Kasumi-1 (cell line): Measurements from ENCODE around the gene AP3S2.
"Not testable (repeated sequence)": the region's sequence is repeated elsewhere in the genome, so short reads cannot be mapped to it uniquely, and the experiment has no call there.

ENCODE experiments used
- DNase-seq, 2 experiments: peaks; one replicate each; lab custom pipeline; 2025; lab: John Stamatoyannopoulos, UW

Gene AP3S2

DNA sequence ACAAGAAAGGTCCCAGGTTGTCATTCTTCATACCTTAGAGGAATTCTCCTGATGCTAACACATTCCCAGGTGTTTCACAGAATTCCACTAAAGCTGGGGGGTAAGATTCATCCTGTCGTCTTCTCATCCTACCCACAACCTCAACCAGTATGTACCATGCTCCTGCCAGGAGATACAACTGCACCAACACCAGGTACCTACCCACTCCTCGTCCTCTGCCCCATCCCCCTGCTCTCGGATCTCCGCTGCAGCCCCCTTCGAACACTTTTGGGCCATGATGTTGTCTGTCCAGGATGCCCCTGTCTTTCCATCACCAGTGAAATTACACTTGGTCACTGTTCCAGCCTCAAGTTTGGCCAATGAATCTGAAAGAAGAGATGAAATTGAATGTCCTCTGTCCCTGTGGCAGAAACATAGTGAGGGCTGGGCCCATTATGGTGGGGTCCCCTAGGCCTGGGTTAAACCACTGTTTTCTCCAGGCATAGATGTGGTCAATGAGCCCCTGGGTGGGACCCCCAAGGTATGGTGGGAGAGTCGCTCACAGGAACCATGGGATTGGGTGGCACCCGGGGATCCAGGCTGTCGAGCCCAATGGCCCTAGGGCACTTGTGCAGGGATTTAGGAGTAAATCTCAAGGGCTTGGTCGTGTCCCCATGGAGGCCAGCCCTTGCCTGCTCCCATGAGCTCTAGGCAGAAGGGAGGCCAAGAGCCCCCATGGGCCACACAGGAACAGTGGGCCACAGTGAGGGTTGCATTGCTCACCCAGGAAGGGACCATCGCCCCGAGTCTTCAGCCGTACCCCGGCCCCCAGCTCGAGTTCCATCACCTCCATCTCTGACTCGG, 9.4 kb upstream of the AP3S2 start:
- no peak for DNase-seq

DNA sequence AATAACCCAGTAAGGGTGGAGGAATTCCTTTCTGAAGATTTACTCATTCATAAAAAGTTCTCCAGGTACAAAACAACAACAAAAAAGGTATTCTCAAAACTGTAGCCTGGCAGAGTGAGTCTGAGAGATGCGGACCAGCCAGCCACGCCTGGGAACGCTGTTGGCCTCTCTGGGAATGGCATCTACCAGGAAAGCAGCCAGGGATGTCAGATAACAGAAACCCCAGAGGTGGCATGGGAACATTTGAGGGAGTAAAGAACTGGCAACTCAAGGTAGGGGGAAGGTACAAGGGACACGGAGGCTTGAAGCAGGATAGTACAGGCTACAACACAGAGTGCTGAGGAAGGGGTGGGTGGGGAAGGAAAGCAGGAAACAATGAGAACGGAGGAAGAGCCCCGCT, 7.1 kb upstream of the AP3S2 start:
- DNase-seq, result no peak

DNA sequence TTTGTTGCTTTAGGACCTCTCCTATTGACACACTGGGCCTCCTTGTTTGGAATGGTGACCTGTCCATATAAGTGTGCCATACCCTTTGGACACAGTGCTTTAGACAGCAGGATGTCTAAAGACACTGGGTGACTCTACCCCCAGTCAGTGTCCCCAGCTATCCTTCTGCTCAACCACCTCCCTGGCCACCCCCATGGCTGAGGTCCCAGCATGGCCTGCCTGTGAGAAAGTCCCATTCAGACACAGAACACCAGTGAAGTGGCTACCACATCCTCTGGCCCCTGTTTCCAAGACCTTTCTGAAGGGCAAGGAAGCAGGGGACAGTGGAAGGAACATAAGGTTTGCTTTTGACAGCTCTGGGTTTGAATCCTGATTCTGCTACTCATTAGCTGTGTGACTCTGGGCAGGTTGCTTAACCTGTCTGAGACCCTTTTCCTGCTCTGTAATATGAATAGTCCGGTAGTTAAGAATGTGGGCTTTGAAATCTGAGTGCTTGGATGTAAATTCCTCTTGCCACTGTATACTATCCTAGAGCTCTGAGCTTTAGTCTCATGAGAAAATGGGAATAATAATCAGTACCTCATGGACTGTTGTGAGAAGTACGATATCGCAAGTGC, 6.3 kb upstream of the AP3S2 start:
- no peak for DNase-seq

GRCh38 chr15:89899295-89899945, 5.6 kb upstream of the AP3S2 start:
- no peak for DNase-seq

- peak; percentile 73 to 85 for DNase-seq
These were observed 5.0 kb upstream of the AP3S2 start for GRCh38 chr15:89898614-89899294.

GRCh38 chr15:89898146-89898545, 4.4 kb upstream of the AP3S2 start:
- no peak for DNase-seq

- DNase-seq, result peak in 1 of 2 experiments; percentile 21
These were observed 767 bp downstream of the AP3S2 start for GRCh38 chr15:89893027-89893426.

- DNase-seq, result peak; percentile 48 to 60
These were observed 5.5 kb downstream of the AP3S2 start for GRCh38 chr15:89888214-89888804.

GRCh38 chr15:89885611-89886010, 8.2 kb downstream of the AP3S2 start:
- no peak for DNase-seq

DNA sequence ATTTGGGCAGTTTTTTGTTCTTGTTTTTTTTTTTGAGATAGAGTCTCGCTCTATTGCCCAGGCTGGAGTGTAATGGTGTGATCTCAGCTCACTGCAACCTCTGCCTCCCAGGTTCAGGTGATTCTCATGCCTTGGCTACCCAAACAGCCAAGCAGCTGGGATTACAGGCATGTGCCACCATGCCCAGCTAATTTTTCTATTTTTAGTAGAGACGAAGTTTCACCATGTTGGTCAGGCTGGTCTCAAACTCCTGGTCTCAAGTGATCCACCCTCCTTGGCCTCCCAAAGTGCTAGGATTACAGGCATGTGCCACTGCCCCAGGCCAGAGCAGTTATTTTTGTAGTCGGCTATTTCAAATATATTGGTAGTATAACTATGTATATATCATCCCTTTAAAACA, 8.6 kb downstream of the AP3S2 start:
- not testable (repeated sequence) for DNase-seq

GRCh38 chr15:89883518-89883917, 10.3 kb downstream of the AP3S2 start:
- DNase-seq, result no peak

DNA sequence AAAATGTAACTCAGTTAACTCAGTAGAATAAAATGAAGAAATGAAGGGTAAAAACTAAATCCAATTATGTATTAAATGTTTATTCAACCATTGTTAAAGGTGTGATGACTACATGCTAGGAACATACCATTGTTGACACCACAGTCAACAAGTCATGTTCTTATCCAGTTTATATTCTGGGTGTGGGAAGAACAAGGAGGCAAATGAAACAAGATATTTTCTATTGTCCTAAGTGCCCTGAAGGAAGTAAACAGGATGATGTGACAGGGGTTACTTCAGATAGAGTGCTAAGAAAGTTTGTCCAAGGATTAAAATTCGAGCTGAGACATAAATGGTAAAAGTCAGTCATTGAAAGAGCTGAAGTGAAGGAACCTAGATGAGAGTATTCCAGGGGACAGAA, 13.1 kb downstream of the AP3S2 start:
- DNase-seq, result no peak

- no peak for DNase-seq
These were observed 15.5 kb downstream of the AP3S2 start for GRCh38 chr15:89878323-89878722.

DNA sequence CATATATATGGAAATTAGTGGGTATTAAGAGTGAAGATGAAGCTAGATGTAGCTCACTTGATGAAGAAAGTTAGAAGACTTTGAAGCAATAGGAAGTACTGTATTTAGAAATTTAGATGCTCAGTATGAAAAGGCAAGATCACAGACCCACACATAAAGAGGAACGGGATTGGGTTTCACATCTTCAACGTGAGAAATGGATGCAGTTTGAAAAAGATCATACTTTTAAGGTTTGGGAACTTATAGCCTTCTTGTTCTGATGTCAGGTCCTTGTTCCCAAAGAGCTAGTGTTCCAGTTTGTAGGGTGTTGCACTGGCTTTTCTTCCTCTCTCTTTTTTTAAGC, 16.7 kb downstream of the AP3S2 start:
- peak; percentile 4 to 16 for DNase-seq

DNA sequence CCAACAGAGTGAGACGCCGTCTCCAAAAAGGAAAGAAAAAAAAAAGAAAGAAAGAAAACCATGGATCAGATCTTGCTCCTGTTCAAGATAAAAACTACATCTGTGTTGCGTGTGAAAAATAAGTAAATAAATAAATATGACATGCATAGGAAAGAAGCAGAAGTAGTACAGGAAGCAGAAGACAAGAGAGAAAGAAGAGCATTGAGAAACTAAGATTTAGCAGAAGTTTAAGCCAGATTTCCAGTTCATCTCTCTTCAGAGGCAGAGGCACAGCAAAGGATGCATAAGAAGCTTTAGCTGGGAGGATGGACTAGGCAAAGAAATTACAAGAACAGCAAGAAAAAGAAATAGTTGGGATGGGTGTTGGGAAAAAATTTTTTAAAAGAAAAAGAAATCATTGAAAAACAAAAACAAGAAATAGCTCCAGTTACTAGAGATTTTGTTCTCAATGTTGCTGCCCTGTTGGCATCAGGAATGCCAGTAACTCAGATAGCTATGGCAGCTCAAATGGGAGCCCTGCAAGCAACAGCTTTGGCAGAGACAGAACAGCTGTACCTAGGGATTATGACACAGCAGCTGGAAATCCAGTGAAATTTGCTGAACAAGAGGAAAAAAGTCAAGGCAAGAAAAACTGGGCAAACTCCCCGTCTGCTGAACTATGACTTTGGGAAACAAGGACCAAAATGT, 17.3 kb downstream of the AP3S2 start:
- no peak for DNase-seq

GRCh38 chr15:89875741-89876140, 18.1 kb downstream of the AP3S2 start:
- DNase-seq, result no peak

DNA sequence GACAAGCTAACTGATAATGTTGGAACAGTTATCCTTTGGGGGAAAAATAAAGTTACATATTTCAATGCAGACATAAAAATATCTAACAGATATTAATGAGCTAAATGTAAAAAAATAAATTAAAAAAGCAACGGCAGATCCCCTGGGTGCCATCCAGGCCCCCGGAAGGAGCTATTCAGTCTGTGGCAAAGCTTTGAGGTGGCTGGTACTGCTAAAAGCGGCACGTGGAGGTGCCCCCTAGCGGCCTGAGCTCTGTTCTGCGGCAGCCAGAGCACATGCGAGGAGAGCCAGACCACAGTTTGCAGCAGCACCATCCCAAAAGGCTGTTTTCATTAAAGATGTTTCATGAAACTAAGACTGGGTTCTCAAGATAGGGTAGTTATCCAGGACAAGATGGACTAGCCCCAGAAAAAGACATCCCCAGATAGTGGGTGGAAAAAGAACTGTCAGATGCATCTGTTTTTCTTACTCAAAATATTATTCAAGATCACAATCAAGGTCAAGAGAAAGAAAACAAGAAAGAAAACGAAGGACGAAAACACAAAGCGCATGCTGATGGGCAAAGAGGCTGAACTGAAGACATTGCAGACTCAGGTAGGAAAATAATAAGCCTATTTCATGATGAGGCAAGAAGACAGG, 18.7 kb downstream of the AP3S2 start:
- DNase-seq, result peak; percentile 87 to 88

DNA sequence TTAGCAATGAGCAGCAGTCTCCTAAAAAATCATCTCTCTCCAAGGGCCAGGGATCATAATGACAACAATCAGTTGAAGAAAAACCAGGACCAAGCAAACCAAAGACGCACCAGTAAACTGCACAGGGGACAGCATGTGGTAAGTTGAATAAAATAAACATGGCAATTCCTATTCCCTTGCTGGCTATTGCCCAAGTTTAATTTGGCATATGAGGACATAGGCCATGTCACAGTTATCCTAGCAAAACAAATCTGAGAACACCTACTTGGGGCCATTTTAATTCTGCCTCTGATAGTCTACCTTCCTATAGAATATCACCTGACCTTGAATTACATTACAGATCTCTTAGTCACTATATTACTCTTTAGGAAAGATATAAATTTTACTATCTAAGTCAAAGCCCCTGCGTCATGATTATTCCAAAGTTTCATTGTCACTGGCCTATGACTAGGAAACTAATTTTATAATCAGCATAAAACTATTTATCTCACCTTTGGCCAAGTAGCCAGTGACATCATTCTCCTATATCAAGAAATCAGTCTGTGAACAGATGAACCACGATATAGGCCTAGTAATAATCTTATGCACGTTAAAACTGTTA, 23.0 kb downstream of the AP3S2 start:
- no peak for DNase-seq

DNA sequence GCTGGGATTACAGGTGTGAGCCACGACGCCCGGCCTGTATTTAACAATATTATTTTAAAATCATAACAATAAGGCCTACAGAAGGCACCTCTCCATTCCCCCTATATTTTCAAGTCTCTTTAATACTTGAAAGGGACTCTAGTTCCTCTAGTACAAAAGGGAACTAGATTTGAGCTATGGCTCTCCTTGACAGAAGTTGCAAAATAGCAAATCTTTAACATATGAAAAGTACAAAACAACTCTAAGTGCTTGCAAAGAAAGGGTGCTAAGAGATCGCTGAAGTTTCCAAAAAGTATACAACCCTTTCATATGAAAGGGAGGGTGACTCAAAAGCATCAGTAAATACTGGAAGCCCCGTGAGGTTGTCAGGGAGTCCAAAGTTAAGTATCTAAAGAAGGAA, 23.8 kb downstream of the AP3S2 start:
- DNase-seq, result peak in 1 of 2 experiments; percentile 15

DNA sequence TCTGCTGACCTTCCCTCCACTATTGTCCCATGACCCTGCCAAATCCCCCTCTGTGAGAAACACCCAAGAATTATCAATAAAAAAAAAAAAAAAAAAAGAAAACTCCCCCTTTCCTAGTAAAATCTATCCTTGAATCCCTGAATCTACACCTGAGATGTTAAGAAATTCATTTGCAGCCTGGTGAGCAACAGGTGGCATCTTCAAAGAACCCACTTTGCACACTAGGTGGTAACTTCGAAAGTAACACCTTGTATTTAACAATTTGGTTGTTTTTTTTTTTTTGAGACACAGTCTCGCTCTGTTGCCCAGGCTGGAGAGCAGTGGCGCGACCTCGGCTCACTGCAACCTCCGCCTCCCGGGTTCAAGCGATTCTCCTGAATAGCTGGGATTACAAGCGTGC, 24.3 kb downstream of the AP3S2 start:
- not testable (repeated sequence) for DNase-seq
